ENCODE results near the gene FAM43B. TPM values are rescaled to one million over a fixed set of nuclear protein-coding genes. Genes with fewer than 3 reads are reported as not detected.

The FAM43B gene
- total and polyA plus RNA-seq, 10 of the 15 experiments (the other 5 are each of a cell fraction or from before 2014, with no cell fraction given): not detected

GRCh38 chr1:20538760-20539551 lies 13.4 kb upstream of the FAM43B start (continued):
- no peak for TF ChIP-seq BCLAF1 (IDR thresholded peaks at IDR 0.05)
- no peak for TF ChIP-seq IRF3 (IDR thresholded peaks at IDR 0.05)

GRCh38 chr1:20540281-20540680 lies 12.1 kb upstream of the FAM43B start:
- WGBS (ENCODE audit: insufficient coverage, insufficient replicate concordance, low lambda C conversion rate, missing lambda C conversion rate): 22% methylated on average over 1 of the region's 1 CpG

More at GRCh38 chr1:20540281-20540680, 12.1 kb upstream of the FAM43B start:
- H2AFZ ChIP-seq (ENCODE audit: control insufficient read depth, low read depth, low read length): no peak overlapping the region
- in situ Hi-C loops (cut with MboI): no loop called here
- H4K20me1 ChIP-seq (ENCODE audit: control insufficient read depth, insufficient read depth): no peaks in the 10 kb centered on the region
- H3K36me3 ChIP-seq (ENCODE audit: control insufficient read depth in 2 of 2, insufficient read depth in 2 of 2, low read length in 1 of 2): no peaks in the 10 kb centered on the region
- no peak for FAIRE-seq
- no peak overlapping the region for H3K27ac ChIP-seq (ENCODE audit: control insufficient read depth, insufficient read depth)
- TF ChIP-seq STAT3 (IDR thresholded peaks at IDR 0.05; ENCODE audit: low read depth, low read length) (no peak), POU2F2 (IDR thresholded peaks at IDR 0.05; ENCODE audit: borderline replicate concordance, low read depth, low read length) (no peak), PAX8 (IDR thresholded peaks at IDR 0.05) (no peak)
- intact Hi-C loops (cut with micrococcal nuclease; ENCODE audit: unreplicated experiment): no loop called here
- H3K79me2 ChIP-seq (ENCODE audit: control insufficient read depth, insufficient read depth, low read length): no peaks in the 10 kb centered on the region
- ATAC-seq: no peak
- 0 out of 4 replicates have a peak, but pooled peaks cover 0 to 1% of the 10 kb centered on the region in 2 experiments for H3K27me3 ChIP-seq (replicated peaks in 1 of 2; ENCODE audit: control insufficient read depth in 2 of 2, insufficient read depth in 2 of 2, low read length in 1 of 2)
- ChIA-PET CTCF (no interaction called here), SMC1A (ENCODE audit: uncharacterized antibody, unreplicated experiment) (no interaction called here), RAD21 (ENCODE audit: unreplicated experiment) (no interaction called here), POLR2A (no interaction called here)
- no peak overlapping the region for H3K9ac ChIP-seq (ENCODE audit: control insufficient read depth, insufficient read depth, low read length)
- DNase-seq (ENCODE audit: low read depth, low spot score): no peak
- no peaks in the 10 kb centered on the region for H3K9me3 ChIP-seq (replicated peaks; ENCODE audit: control insufficient read depth, insufficient read depth, low read length)
- no peak overlapping the region for H3K4me2 ChIP-seq (ENCODE audit: control insufficient read depth, insufficient read depth)
- no TSS peak for BruUV-seq (replicated peaks)
- H3K4me1 ChIP-seq (ENCODE audit: control insufficient read depth, insufficient read depth, low read length): no peaks in the 10 kb centered on the region
- no peak overlapping the region for H3K4me3 ChIP-seq

All from GM12878 (cell line).